ENCODE results near the gene SLC5A11. TPM values are rescaled to one million over a fixed set of nuclear protein-coding genes. Genes with fewer than 3 reads are reported as not detected.

SLC5A11 gene
- polyA plus RNA-seq, 1 experiment: not detected

DNA sequence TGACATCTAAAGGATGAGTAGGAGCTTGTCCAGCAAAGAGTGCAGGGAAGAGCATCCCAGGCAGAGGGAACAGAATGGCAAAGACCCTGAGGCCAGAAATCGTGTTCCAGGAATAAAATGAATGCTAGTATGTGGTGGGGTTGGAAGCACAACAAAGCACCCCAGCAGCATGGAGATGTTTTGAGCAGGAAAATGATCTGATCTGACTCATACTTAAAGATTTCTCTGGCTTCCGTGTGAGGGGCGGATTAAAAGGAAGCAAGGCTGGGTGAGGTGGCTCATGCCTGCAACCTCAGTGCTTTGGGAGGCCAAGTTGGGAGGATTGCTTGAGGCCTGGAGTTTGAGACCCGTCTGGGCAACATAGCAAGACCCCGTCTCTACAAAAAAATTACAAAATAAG lies 2.3 kb downstream of the SLC5A11 start:
- POLR2A ChIA-PET: no interaction called here
- TF ChIP-seq, protein P1, sequence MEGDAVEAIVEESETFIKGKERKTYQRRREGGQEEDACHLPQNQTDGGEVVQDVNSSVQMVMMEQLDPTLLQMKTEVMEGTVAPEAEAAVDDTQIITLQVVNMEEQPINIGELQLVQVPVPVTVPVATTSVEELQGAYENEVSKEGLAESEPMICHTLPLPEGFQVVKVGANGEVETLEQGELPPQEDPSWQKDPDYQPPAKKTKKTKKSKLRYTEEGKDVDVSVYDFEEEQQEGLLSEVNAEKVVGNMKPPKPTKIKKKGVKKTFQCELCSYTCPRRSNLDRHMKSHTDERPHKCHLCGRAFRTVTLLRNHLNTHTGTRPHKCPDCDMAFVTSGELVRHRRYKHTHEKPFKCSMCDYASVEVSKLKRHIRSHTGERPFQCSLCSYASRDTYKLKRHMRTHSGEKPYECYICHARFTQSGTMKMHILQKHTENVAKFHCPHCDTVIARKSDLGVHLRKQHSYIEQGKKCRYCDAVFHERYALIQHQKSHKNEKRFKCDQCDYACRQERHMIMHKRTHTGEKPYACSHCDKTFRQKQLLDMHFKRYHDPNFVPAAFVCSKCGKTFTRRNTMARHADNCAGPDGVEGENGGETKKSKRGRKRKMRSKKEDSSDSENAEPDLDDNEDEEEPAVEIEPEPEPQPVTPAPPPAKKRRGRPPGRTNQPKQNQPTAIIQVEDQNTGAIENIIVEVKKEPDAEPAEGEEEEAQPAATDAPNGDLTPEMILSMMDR (IDR thresholded peaks at IDR 0.05; ENCODE audit: insufficient read depth, low read depth, low read length): no peak
- Histone ChIP-seq H3K4me3 (ENCODE audit: low read depth, low read length) (no peak overlapping the region), H3K36me3 (ENCODE audit: control insufficient read depth, insufficient read depth, low read length) (no peaks in the 10 kb centered on the region), H3K27me3 (ENCODE audit: control insufficient read depth, insufficient read depth, low read length) (no peaks in the 10 kb centered on the region)
- CTCF ChIA-PET: no interaction called here
- DNase-seq (ENCODE audit: low read depth): no peak

DNA sequence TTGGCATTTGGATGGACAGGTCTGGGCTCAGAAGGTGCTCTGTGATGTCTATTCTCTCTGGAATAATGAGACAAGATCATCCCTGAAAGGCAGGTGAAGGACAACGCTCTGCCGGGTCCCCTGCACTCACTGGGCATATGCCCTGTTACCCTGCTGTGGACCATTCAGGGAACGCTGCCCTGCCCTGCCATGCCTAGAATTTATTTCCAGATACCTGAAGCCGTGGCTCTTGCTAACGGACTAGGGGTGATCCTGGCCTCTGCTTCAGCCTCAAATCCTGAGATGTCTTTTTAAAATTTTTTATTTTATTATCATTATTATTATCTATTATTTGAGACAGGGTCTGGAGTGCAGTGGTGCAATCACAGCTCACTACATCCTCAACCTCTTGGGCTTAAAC lies 3.9 kb downstream of the SLC5A11 start:
- no peaks in the 10 kb centered on the region for H3K36me3 ChIP-seq (ENCODE audit: control insufficient read depth, insufficient read depth, low read length)
- H3K4me3 ChIP-seq (ENCODE audit: low read depth, low read length): no peak overlapping the region
- TF ChIP-seq, protein P1 (IDR thresholded peaks at IDR 0.05; ENCODE audit: insufficient read depth, low read depth, low read length): no peak
- no peaks in the 10 kb centered on the region for H3K27me3 ChIP-seq (ENCODE audit: control insufficient read depth, insufficient read depth, low read length)
- ChIA-PET POLR2A (no interaction called here), CTCF (interaction anchor here (0.7 kb wide), 1 partner anchor 282 kb away, joined by 3 read pairs; no protein-coding TSS in a partner anchor)
- no peak for DNase-seq (ENCODE audit: low read depth)

DNA sequence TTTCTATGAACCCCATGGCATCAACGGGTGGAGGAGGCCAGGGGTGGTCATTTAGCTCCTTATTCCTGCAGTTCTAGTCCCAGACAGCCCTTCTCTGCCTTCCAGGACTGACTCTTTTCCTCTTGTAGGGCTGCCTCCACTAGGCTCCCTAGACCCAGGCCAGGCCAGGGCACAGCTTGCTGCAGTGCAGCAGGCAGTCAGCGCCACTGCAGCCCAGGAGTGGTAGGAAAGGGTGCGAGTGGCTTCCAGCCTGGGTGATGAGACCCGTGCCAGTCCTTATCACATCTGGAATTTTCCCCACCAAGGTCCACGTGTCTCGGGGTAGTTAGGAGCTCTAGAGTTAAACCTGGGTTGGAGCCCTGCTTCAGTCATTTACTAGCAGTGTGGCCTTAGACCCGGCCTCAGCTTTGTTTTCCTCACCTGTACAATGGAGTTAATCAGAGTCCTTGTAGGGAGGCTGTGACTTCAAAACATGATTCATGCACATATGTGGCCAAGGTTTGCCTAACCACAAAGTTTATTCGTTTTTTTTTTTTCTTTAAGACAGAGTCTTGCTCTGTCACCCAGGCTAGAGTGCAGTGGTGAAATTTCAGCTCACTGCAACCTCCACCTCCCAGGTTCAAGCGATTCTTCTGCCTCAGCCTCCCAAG lies 4.7 kb downstream of the SLC5A11 start:
- H3K4me3 ChIP-seq (ENCODE audit: low read depth, low read length): no peak overlapping the region
- no peaks in the 10 kb centered on the region for H3K36me3 ChIP-seq (ENCODE audit: control insufficient read depth, insufficient read depth, low read length)
- no peaks in the 10 kb centered on the region for H3K27me3 ChIP-seq (ENCODE audit: control insufficient read depth, insufficient read depth, low read length)
- TF ChIP-seq, protein P1 (IDR thresholded peaks at IDR 0.05; ENCODE audit: insufficient read depth, low read depth, low read length): no peak
- POLR2A ChIA-PET: interaction anchor here (0.6 kb wide), 1 partner anchor 209 kb away, joined by 8 read pairs; no protein-coding TSS in a partner anchor
- CTCF ChIA-PET: interaction anchor here (0.7 kb wide), 1 partner anchor 283 kb away, joined by 3 read pairs; no protein-coding TSS in a partner anchor
- no peak for DNase-seq (ENCODE audit: low read depth)

DNA sequence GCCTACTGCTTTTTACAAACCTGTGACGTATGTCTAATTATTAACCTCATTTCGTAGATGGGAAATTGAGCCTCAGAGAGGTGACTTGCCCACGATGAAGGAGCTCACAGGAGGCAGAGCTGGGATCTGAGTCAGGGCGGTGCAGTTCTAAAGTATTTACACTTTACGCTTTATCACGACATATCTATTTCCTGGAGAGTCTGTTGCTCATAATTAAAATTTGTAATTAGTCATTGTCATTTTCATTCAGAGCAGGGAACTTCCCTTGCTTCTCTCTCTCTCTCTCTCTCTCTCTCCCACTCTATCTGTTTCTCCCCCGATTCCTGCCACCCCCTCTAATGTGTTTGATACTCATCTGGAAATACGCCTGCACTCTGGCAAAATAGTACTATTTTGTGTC lies 5.9 kb downstream of the SLC5A11 start:
- no peak for DNase-seq (ENCODE audit: low read depth)
- TF ChIP-seq, protein P1 (IDR thresholded peaks at IDR 0.05; ENCODE audit: insufficient read depth, low read depth, low read length): no peak
- ChIA-PET CTCF (no interaction called here), POLR2A (no interaction called here)
- Histone ChIP-seq H3K36me3 (ENCODE audit: control insufficient read depth, insufficient read depth, low read length) (no peaks in the 10 kb centered on the region), H3K27me3 (ENCODE audit: control insufficient read depth, insufficient read depth, low read length) (no peaks in the 10 kb centered on the region), H3K4me3 (ENCODE audit: low read depth, low read length) (no peak overlapping the region)

DNA sequence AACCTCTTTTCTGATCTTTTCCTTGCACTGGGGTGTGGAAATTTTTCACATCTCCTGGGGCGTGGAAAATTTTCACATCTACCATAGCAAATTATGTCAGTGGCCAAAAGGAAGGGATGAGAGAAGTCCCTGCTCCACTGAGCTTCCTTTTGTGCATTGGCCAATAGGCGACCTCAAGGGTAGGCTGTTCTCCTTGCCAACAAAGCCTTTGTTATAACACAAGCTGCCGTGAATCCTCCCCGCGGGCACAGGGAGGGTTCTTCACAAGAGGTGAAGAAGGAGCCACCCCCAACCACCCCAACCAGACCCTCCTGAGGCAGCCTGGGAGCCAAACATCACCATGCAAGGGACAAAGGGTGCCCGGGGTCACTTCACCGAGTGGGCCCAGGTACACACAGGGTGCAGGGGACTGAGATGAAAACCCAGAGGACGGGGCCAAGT lies 6.5 kb downstream of the SLC5A11 start:
- TF ChIP-seq, protein P1 (IDR thresholded peaks at IDR 0.05; ENCODE audit: insufficient read depth, low read depth, low read length): no peak
- Histone ChIP-seq H3K27me3 (ENCODE audit: control insufficient read depth, insufficient read depth, low read length) (no peaks in the 10 kb centered on the region), H3K36me3 (ENCODE audit: control insufficient read depth, insufficient read depth, low read length) (no peaks in the 10 kb centered on the region), H3K4me3 (ENCODE audit: low read depth, low read length) (no peak overlapping the region)
- DNase-seq (ENCODE audit: low read depth): no peak
- POLR2A ChIA-PET: no interaction called here
- CTCF ChIA-PET: no interaction called here

Data from BJ (cell line).